Breast epithelium (tissue), 3 donors: Measurements from ENCODE around the gene CLASP1.

Source experiments
- CTCF ChIP-seq, 3 donors: fragments of 450-650 bp; IDR thresholded peaks; one replicate each; pipeline ENCODE4 v1.5.1; 2016 to 2017; ENCODE audit warnings: antibody characterized with exemption in 3 of 3, mild to moderate bottlenecking in 3 of 3, moderate library complexity in 3 of 3
- POLR2A ChIP-seq: fragments of 450-650 bp; IDR thresholded peaks from one replicate; pipeline ENCODE4 v1.6.1; 2016; ENCODE audit warnings: antibody characterized with exemption, mild to moderate bottlenecking, moderate library complexity

GRCh38 chr2:121420486-121420885 lies 228.8 kb downstream of the CLASP1 start:
- TF ChIP-seq CTCF (IDR thresholded peaks at IDR 0.05): no peak
- no peak for TF ChIP-seq POLR2A
